KMS-11 (cell line): Measurements from ENCODE around the gene GRIK2.

Experiments used
- H2AFZ ChIP-seq: fragments of 200-600 bp; sonication (generic); 2 replicates; pipeline ENCODE4 v1.6.1; 2016; ENCODE audit warnings: antibody characterized with exemption, mixed run types, low read depth
- H3K27ac ChIP-seq: fragments of 200-600 bp; sonication (generic); 2 replicates; pipeline ENCODE4 v1.6.1; 2016; ENCODE audit warnings: mild to moderate bottlenecking, mixed run types
- H3K27me3 ChIP-seq: fragments of 200-600 bp; sonication (generic); 2 replicates; pipeline ENCODE4 v1.6.1; 2017; ENCODE audit warnings: mild to moderate bottlenecking, low read depth, mixed run types, moderate library complexity; ENCODE audit not compliant: insufficient read depth
- H3K36me3 ChIP-seq: fragments of 200-600 bp; sonication (generic); 2 replicates; pipeline ENCODE4 v1.6.1; 2017; ENCODE audit warnings: mild to moderate bottlenecking, mixed run types; ENCODE audit not compliant: insufficient read depth
- H3K4me1 ChIP-seq: fragments of 200-600 bp; sonication (generic); 2 replicates; pipeline ENCODE4 v1.6.1; 2016; ENCODE audit warnings: mild to moderate bottlenecking, low read depth, mixed run types; ENCODE audit not compliant: poor library complexity, severe bottlenecking
- H3K4me2 ChIP-seq: fragments of 200-600 bp; sonication (generic); 2 replicates; pipeline ENCODE4 v1.7.0; 2016; ENCODE audit warnings: mild to moderate bottlenecking, mixed run types
- H3K4me3 ChIP-seq: fragments of 200-600 bp; sonication (generic); IDR thresholded peaks from 2 replicates; pipeline ENCODE4 v1.6.1; 2017; ENCODE audit warnings: low read depth, low read length, mixed read lengths; ENCODE audit not compliant: insufficient read depth
- H3K79me2 ChIP-seq: fragments of 200-600 bp; sonication (generic); 2 replicates; pipeline ENCODE4 v1.6.1; 2016; ENCODE audit warnings: low read depth, mixed run types; ENCODE audit not compliant: insufficient read depth
- H3K9ac ChIP-seq: fragments of 200-600 bp; sonication (generic); 2 replicates; pipeline ENCODE4 v1.6.1; 2016; ENCODE audit warnings: mild to moderate bottlenecking, mixed run types
- H4K20me1 ChIP-seq: fragments of 200-600 bp; sonication (generic); 2 replicates; pipeline ENCODE4 v1.6.1; 2016; ENCODE audit warnings: mild to moderate bottlenecking, mixed run types; ENCODE audit not compliant: insufficient read depth
- TF ChIP-seq, protein P1 (sequence below): fragments of 200-600 bp; sonication (generic); conservative IDR thresholded peaks from 2 replicates; pipeline ENCODE4 v1.6.1; 2017; ENCODE audit warnings: low read depth, mild to moderate bottlenecking, antibody characterized with exemption, low read length, moderate library complexity, mixed read lengths

GRIK2 gene

DNA sequence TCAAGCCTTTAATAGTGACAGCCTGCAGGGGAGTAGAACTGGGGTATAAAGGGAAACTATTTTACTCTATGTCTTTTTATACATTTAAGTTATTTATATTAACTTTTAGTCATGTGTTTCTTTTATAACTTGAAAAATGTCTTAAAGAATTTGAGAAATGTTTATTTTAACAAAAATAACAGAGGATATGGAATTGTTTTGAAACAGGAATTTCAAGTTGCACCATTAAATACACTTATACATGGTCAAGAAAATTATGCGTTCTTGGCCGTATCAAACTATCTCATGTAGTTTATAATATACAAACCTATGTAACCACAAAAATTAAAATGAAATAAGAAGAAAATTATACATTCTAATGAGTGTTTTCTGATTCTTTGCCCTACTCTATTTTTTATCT is 282.7 kb downstream of the GRIK2 start:
- H3K9ac ChIP-seq: no peak overlapping the region
- no peak overlapping the region for H3K4me3 ChIP-seq
- H3K79me2 ChIP-seq: no peaks in the 10 kb centered on the region
- no peaks in the 10 kb centered on the region for H3K36me3 ChIP-seq
- no peaks in the 10 kb centered on the region for H4K20me1 ChIP-seq
- no peak overlapping the region for H3K4me2 ChIP-seq
- H3K4me1 ChIP-seq: no peaks in the 10 kb centered on the region
- TF ChIP-seq, protein P1, sequence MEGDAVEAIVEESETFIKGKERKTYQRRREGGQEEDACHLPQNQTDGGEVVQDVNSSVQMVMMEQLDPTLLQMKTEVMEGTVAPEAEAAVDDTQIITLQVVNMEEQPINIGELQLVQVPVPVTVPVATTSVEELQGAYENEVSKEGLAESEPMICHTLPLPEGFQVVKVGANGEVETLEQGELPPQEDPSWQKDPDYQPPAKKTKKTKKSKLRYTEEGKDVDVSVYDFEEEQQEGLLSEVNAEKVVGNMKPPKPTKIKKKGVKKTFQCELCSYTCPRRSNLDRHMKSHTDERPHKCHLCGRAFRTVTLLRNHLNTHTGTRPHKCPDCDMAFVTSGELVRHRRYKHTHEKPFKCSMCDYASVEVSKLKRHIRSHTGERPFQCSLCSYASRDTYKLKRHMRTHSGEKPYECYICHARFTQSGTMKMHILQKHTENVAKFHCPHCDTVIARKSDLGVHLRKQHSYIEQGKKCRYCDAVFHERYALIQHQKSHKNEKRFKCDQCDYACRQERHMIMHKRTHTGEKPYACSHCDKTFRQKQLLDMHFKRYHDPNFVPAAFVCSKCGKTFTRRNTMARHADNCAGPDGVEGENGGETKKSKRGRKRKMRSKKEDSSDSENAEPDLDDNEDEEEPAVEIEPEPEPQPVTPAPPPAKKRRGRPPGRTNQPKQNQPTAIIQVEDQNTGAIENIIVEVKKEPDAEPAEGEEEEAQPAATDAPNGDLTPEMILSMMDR: no peak
- H3K27ac ChIP-seq: no peak overlapping the region
- no peak overlapping the region for H2AFZ ChIP-seq
- H3K27me3 ChIP-seq: no peaks in the 10 kb centered on the region

DNA sequence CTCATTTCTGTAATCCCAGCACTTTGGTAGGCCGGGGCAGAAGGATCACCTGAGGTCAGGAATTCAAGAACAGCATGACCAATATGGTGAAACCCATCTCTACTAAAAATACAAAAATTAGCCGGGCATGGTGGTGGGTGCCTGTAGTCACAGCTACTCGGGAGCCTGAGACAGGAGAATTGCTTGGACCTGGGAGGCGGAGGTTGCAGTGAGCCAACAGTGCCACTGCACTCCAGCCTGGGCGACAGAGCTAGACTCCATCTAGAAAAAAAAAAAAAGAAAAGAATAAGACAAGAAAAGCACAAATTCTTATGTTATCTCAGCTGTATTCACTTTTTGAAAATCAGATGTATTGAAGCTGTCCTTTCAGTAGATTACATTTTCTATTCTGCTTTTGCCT is 289.4 kb downstream of the GRIK2 start:
- H3K36me3 ChIP-seq: no peaks in the 10 kb centered on the region
- H3K27me3 ChIP-seq: no peaks in the 10 kb centered on the region
- no peak overlapping the region for H2AFZ ChIP-seq
- TF ChIP-seq, protein P1: no peak
- H4K20me1 ChIP-seq: no peaks in the 10 kb centered on the region
- no peak overlapping the region for H3K27ac ChIP-seq
- no peaks in the 10 kb centered on the region for H3K4me1 ChIP-seq
- H3K79me2 ChIP-seq: no peaks in the 10 kb centered on the region
- no peak overlapping the region for H3K4me3 ChIP-seq
- H3K4me2 ChIP-seq: no peak overlapping the region
- H3K9ac ChIP-seq: no peak overlapping the region

DNA sequence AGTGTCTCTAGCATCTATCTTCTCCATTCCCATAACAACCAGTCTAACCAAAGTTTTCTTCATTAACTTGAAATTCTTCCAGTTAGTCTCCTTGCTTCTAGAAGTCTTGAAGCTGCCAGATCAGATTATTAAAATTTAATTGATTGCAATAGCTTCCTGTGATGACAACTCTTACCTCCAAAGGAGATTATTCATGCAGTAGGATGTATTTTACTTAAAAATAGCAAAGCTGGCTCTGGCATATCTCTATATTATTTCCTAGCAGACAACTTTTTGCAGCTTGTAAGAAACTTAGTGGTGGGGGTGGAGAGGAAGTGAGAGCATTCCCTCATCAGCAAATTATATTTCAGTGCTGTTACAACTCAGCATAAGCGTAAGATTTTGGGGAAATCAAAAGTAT is 290.4 kb downstream of the GRIK2 start:
- H3K27me3 ChIP-seq: no peaks in the 10 kb centered on the region
- no peaks in the 10 kb centered on the region for H3K4me1 ChIP-seq
- H3K4me2 ChIP-seq: no peak overlapping the region
- H3K4me3 ChIP-seq: no peak overlapping the region
- no peak overlapping the region for H3K9ac ChIP-seq
- H4K20me1 ChIP-seq: no peaks in the 10 kb centered on the region
- no peak overlapping the region for H2AFZ ChIP-seq
- no peaks in the 10 kb centered on the region for H3K79me2 ChIP-seq
- TF ChIP-seq, protein P1: no peak
- H3K36me3 ChIP-seq: no peaks in the 10 kb centered on the region
- no peak overlapping the region for H3K27ac ChIP-seq

DNA sequence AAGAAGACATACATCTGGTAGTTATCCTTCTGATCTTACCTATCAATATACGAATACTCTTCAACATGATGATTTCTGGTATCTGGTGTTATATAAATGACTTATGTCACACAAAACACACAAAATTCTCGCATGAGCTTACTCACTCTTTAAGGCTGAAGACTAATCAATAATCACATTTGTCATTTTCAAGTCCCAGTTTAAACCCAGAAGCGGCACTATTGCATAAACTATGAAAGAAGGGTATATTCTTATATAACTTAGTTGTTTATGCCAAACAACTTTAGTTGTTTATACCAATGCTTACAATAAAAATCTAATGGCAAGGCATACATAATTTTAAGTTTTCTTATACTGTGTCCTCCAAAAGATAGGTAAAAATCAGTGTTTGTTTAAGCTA is 293.1 kb downstream of the GRIK2 start:
- Histone ChIP-seq H3K9ac (no peak overlapping the region), H3K4me3 (no peak overlapping the region), H3K79me2 (no peaks in the 10 kb centered on the region), H3K4me1 (no peaks in the 10 kb centered on the region), H2AFZ (no peak overlapping the region), H3K36me3 (no peaks in the 10 kb centered on the region), H3K4me2 (no peak overlapping the region), H4K20me1 (no peaks in the 10 kb centered on the region), H3K27ac (no peak overlapping the region), H3K27me3 (no peaks in the 10 kb centered on the region)
- TF ChIP-seq, protein P1: no peak

DNA sequence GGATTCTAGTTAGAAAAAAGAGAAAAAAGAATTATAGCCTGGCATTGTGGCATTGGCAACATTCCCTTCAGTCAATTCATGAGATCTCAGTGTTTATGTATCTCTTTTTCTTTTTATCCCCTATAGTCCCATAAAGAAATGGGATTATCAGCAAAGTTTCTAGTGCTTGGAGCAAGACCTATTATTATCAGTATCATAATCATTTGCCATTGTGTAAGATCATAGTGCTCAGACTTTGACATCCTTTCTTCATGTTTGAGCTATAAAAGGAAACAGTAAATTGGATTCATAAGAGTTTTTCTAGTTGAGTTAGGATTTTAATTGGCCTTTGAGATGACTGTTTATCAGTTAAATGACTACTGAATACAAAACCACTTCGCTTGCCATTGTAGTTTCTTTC is 295.6 kb downstream of the GRIK2 start:
- Histone ChIP-seq H3K4me3 (no peak overlapping the region), H3K79me2 (no peaks in the 10 kb centered on the region), H4K20me1 (no peaks in the 10 kb centered on the region), H3K4me2 (no peak overlapping the region), H3K9ac (no peak overlapping the region), H3K27ac (no peak overlapping the region), H3K4me1 (no peaks in the 10 kb centered on the region), H2AFZ (no peak overlapping the region), H3K36me3 (no peaks in the 10 kb centered on the region), H3K27me3 (no peaks in the 10 kb centered on the region)
- TF ChIP-seq, protein P1: no peak
